SK-N-MC (cell line): ENCODE measurements around the gene OR7G1.

Experiments used
- EZH2 ChIP-seq: fragments of 200-600 bp; sonication (generic); IDR thresholded peaks from one replicate; pipeline ENCODE4 v1.6.1; 2017; ENCODE audit warnings: antibody characterized with exemption
- FOXP2 ChIP-seq: optimal IDR thresholded peaks from 2 replicates; pipeline ENCODE3; 2011; ENCODE audit warnings: mild to moderate bottlenecking, moderate library complexity; ENCODE audit not compliant: insufficient read depth; ENCODE audit errors: extremely low read length, control extremely low read depth
- POLR2AphosphoS5 ChIP-seq: IDR thresholded peaks from 2 replicates; pipeline ENCODE4 v1.6.1; 2012; ENCODE audit warnings: mild to moderate bottlenecking, low read depth, low read length, borderline replicate concordance

DNA sequence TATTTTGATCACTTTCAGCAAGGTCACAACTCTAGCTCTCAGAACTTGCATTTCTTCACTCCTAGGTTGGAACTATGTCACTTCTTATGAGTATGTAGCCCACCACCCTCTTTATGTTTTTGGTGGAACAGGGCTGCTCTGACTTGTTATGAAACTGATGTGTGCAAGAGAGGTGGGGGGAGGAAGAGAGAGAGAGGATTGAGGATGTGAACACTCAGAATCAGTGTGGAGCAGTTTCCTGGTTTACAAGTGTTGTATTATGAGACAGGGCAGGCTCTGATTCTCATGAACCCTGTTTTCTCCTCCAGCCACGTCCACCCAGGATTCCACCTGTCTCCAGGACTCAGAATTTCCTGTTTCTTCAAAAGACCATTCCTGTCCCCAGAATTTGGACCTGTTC, 40.7 kb upstream of the OR7G1 start:
- TF ChIP-seq EZH2 (no peak), POLR2AphosphoS5 (no peak), FOXP2 (no peak)
